HG03457 (cell line): ENCODE data around the gene SLC25A21.
"Not testable (repeated sequence)": the region's sequence is repeated elsewhere in the genome, so short reads cannot be mapped to it uniquely, and the experiment has no call there.

Experiments used
- ATAC-seq: cut with Tn5 transposase; IDR thresholded peaks from one replicate; pipeline ENCODE4 v1.9.1; 2021; ENCODE audit warnings: moderate number of reproducible peaks; ENCODE audit not compliant: unreplicated experiment

SLC25A21 gene

GRCh38 chr14:36844443-36845195 is 327.8 kb downstream of the SLC25A21 start:
- no peak for ATAC-seq

- ATAC-seq: no peak
Observed at GRCh38 chr14:36843410-36843809, 329.0 kb downstream of the SLC25A21 start.

- no peak for ATAC-seq
Observed at GRCh38 chr14:36835128-36835527, 337.3 kb downstream of the SLC25A21 start.

- ATAC-seq: no peak
Observed at GRCh38 chr14:36834293-36834692, 338.1 kb downstream of the SLC25A21 start.

GRCh38 chr14:36829547-36829946 is 342.9 kb downstream of the SLC25A21 start:
- no peak for ATAC-seq

- no peak for ATAC-seq
Observed at GRCh38 chr14:36827861-36828260, 344.5 kb downstream of the SLC25A21 start.

- no peak for ATAC-seq
Observed at GRCh38 chr14:36826614-36827013, 345.8 kb downstream of the SLC25A21 start.

GRCh38 chr14:36824854-36825253 is 347.6 kb downstream of the SLC25A21 start:
- no peak for ATAC-seq

- no peak for ATAC-seq
Observed at GRCh38 chr14:36823651-36824050, 348.8 kb downstream of the SLC25A21 start.

- no peak for ATAC-seq
Observed at GRCh38 chr14:36822685-36823084, 349.7 kb downstream of the SLC25A21 start.

- ATAC-seq: no peak
Observed at GRCh38 chr14:36820901-36821300, 351.5 kb downstream of the SLC25A21 start.

- ATAC-seq: no peak
Observed at GRCh38 chr14:36820111-36820709, 352.2 kb downstream of the SLC25A21 start.

- no peak for ATAC-seq
Observed at GRCh38 chr14:36818794-36819384, 353.5 kb downstream of the SLC25A21 start.

GRCh38 chr14:36818246-36818645 is 354.2 kb downstream of the SLC25A21 start:
- ATAC-seq: no peak

- no peak for ATAC-seq
Observed at GRCh38 chr14:36817071-36817930, 355.1 kb downstream of the SLC25A21 start.

GRCh38 chr14:36816481-36816880 is 355.9 kb downstream of the SLC25A21 start:
- no peak for ATAC-seq

- ATAC-seq: not testable (repeated sequence)
Observed at GRCh38 chr14:36814783-36815182, 357.6 kb downstream of the SLC25A21 start.

GRCh38 chr14:36810209-36810608 is 362.2 kb downstream of the SLC25A21 start:
- ATAC-seq: no peak

- ATAC-seq: no peak
Observed at GRCh38 chr14:36807727-36808126, 364.7 kb downstream of the SLC25A21 start.

GRCh38 chr14:36805131-36805559 is 367.3 kb downstream of the SLC25A21 start:
- ATAC-seq: no peak

- ATAC-seq: no peak
Observed at GRCh38 chr14:36797634-36798033, 374.8 kb downstream of the SLC25A21 start.
